HL-60/S4 treated with retinoic acid at 250 ng/mL for 4 days and 3 days (cell line): ENCODE measurements around the gene MTURN.

Source experiments
- in situ Hi-C: fragments of 300-500 bp; cut with MboI; formaldehyde crosslinking; loops from 2 replicates; pipeline ENCODE4 v1.7.0; 2022; ENCODE audit warnings: low sequenced_read_pairs

MTURN gene

DNA sequence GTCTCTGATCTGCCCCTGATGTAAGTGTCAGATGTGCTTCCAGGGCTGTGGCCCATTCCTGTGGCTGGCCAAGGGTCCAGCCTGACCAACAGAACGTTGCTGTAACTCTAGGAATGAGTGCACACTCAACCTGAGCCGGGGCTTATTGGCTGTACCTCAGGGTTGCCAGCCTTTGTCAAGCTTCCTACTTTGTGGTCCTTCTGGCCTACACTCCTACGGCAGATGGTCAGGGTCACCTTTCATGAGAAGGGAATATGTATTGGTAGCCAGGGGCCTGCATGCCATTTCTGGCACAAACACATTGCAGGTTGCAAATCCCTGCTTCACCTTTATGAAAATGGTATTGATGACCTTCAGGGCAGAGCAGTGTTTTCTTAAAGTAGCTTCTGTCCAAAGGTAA, 64.5 kb downstream of the MTURN start:
- in situ Hi-C loops = no loop called here

DNA sequence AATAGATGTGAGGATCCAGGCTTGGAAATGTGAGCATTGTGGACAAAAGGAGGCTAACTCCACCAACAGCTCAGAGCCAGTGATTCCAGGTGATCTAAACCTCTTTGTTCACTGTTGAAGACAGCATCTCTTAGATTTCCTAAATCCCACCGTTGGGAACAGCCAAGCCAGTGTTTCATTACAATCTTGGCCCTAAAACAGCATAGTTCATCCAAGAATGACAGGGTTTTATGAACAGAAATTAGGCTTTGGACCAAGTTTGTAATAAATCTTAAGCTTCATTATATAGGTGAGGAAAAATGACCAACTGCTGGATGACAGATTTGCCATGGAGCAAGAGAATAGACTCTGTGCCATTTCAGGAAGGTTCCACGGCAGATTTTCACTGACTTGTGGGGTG, 65.8 kb downstream of the MTURN start:
- in situ Hi-C loops = no loop called here

DNA sequence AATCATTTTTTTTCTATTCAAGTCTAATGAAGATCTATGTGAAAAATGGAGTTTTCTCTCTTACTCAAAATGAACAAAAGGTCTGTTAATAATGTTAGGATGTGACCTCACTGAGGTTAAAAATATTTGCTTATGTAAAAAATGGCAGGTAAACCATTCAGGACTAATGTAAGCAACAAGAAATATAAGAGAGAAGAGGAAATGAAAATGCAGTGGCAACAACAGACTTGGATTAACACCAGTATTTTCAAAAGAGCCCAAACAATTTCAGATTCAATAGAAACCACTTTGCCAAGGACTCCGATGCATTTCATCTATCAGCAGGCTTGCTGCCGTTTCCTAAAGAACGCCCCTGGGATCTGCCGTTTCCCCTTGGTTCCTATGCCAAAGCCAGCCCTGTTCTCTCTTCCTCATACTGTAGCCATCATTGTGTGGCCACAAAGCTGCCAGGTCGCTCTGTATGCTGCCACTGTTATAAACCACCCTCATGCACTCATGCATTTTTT, 66.4 kb downstream of the MTURN start:
- in situ Hi-C loops = no loop called here

DNA sequence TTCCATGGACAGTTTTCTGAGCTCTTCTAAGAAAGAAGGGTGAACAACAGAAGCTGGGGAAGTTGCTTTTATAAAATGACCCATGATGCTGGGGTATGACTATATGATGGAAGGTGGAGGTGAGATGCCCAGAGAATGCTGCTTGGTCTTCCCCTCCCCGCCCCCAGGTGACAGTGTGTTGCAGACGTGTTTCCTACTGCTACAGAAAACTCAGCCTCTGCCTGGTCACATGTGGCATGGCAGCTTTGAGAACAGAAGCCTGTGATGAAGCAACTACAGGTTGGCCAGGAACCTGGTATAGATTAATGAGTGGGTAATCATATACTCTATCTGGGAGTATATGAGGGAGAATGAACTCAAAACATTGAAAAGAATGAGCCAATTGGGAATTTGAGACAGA, 67.1 kb downstream of the MTURN start:
- in situ Hi-C loops = no loop called here

DNA sequence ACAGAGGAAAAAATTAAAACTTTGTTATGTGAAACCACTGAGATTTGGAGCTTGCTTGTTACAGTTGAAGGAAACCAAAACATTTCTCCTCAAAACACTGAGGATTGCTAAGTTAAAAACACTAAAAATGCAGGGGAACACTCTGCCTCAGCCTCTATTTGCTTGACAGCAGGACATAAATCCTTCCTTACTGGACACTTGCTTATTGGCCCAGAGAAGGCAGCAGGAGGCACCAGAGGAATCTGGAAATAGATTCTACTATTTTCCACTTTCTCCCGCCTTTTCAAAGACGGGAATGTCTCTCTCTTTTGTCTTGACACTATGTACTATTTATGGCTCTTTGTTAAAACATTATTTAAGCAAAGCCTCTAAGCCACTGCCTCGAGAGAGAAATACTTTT, 67.9 kb downstream of the MTURN start:
- in situ Hi-C loops = no loop called here

DNA sequence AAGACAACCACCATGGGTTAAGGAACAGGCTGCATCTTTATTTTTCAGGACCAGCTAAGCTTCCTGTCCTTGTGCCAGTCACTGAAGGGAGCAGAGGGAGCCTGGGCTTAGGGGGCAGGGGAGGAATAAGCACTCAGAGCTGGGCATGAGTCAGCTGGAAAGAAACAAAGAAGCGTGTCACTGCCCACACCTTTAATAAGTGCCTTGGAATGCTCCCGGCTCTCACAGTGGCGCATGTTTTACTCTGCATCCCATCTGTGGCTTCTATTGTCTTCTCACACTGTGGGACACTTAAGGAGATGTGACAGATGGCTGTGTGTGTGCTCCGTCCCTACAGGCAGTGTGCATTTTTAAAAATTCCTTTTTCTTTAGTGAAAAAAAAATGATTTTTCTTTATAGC, 71.7 kb downstream of the MTURN start:
- in situ Hi-C loops = no loop called here

DNA sequence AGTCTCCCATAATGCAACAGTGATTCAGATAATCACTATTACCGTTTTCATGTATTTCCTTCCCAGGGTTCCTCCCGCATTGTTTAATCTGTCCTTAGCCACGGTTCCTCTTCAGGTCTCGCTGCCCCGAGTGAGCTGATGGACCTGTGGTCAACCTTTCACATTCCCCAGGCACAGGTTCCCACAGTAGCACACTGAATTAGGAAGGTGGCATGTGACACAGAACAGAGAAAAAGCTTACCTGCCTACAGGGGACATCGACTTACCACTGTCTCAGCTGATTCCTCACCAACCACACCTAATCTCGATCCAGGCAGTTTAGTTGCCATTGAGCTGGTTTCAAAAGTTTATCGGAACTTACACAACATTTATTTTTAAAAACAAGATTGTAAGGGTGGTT, 72.2 kb downstream of the MTURN start:
- in situ Hi-C loops = no loop called here

DNA sequence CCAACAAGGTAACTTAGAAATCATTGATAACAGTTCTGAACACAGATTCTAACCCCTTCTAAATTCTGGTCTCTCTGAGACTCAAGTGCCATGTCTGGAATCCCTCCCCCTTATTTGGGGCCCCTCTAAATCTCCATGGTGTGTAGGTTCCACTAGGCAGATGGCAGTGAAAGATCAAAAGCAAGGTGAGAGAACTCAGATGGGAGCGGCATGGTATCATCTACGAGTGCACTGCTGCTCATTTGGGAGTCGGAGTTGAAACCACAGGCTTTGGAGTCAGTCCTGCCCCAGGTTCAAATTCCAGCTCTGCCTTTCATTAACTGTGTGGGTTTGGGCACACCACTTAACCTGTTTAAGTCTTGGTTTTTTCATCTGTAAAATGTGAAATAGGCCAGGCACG, 72.6 kb downstream of the MTURN start:
- in situ Hi-C loops = no loop called here

DNA sequence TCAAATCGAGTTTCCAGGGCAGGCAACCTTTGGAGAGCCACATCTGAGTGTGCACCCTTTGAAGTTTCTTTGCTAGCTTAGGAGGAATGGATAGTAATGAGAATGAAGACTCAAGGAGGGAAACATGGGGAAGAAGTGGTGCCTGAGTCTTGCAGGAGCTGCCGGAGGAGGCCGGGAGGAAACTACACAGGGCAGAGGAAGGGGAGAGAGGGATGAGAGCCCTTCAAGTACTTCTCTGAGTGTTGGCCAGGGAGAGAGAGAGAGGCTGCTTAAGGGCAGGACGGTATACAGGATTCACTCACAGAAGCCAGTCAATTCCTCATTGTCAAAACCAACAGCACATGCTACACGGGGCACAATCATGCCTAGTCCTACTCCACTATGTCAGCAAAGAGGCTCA, 75.2 kb downstream of the MTURN start:
- in situ Hi-C loops = no loop called here
